ENCODE results near the gene EPHB1.

EPHB1 gene

DNA sequence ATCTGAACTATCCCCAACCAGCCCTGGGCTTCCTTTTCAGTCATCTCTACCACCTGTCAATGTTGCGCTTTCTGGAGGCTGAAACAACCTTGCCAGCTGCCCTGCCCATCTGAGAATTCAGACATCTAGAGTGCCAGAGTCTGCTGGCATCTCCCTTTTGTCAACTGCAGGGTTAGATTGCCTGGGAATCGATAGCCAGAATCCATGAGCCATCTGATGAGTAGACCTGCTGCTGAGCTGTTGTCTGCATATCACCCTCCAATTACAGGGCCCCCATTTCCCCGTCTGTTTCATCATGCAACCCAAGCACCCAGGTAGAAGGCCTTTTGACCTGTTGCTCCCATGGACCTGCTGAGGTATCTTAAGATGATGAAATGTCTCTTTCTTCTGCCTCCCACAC is 280.1 kb downstream of the EPHB1 start:
- H3K56ac ChIP-seq (ENCODE audit: low read length): no peak overlapping the region
- H3K4me3 ChIP-seq (ENCODE audit: low read length): no peak overlapping the region
- no peak overlapping the region for H2BK5ac ChIP-seq (ENCODE audit: low read length)
- H3K79me2 ChIP-seq (ENCODE audit: control insufficient read depth, insufficient read depth, low read length): no peaks in the 10 kb centered on the region
- H3K18ac ChIP-seq (ENCODE audit: low read length): no peak overlapping the region
- H3K27ac ChIP-seq (ENCODE audit: low read depth, low read length): no peak overlapping the region
- no CpG with 5 or more reads among the region's 3 CpGs for WGBS (ENCODE audit: extremely low coverage, insufficient coverage, low lambda C conversion rate)
- H3K4ac ChIP-seq (ENCODE audit: low read depth, low read length): no peak overlapping the region
- H2BK15ac ChIP-seq (replicated peaks; ENCODE audit: low read depth): no peak overlapping the region
- no peak overlapping the region for H4K5ac ChIP-seq (ENCODE audit: low read length)
- H3K36me3 ChIP-seq (ENCODE audit: control insufficient read depth, insufficient read depth, low read length): no peaks in the 10 kb centered on the region
- no peaks in the 10 kb centered on the region for H3K27me3 ChIP-seq (ENCODE audit: insufficient read depth, low read length, poor library complexity)
- no peak overlapping the region for H3K9ac ChIP-seq (ENCODE audit: low read length)
- H3K23ac ChIP-seq (ENCODE audit: low read length): no peak overlapping the region
- no peak overlapping the region for H4K8ac ChIP-seq (ENCODE audit: low read depth, low read length)
- H3K4me2 ChIP-seq (ENCODE audit: low read length): no peak overlapping the region
- H3K79me1 ChIP-seq (ENCODE audit: low read length): no peaks in the 10 kb centered on the region
- H2BK120ac ChIP-seq (ENCODE audit: low read depth, low read length): no peak overlapping the region
- no peak overlapping the region for H2AK5ac ChIP-seq (ENCODE audit: low read length)
- no peak for DNase-seq
- H3K4me1 ChIP-seq (ENCODE audit: control insufficient read depth, low read depth, low read length): no peaks in the 10 kb centered on the region

DNA sequence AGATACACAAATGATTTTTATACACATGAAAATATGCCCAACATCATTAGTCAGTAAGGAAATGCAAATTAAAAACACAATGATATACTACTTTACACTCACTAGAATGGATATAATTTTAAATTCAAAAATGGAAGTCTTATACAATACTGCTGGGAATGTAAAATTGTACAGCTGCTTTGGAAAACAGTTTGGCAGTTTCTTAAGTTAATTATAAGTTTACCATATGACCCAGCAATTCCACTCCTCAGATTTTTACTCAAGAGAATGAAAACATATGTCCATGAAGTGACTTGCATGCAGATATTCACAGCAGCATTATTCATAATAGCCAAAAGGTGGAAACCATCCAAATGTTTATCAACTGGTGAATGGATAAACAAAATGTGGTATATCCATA is 281.3 kb downstream of the EPHB1 start:
- Histone ChIP-seq H3K56ac (ENCODE audit: low read length) (no peak overlapping the region), H3K27me3 (ENCODE audit: insufficient read depth, low read length, poor library complexity) (no peaks in the 10 kb centered on the region), H2BK5ac (ENCODE audit: low read length) (no peak overlapping the region), H3K4me2 (ENCODE audit: low read length) (no peak overlapping the region), H2BK15ac (replicated peaks; ENCODE audit: low read depth) (no peak overlapping the region), H3K79me2 (ENCODE audit: control insufficient read depth, insufficient read depth, low read length) (no peaks in the 10 kb centered on the region), H4K8ac (ENCODE audit: low read depth, low read length) (no peak overlapping the region), H3K4me3 (ENCODE audit: low read length) (no peak overlapping the region), H2AK5ac (ENCODE audit: low read length) (no peak overlapping the region), H3K4ac (ENCODE audit: low read depth, low read length) (no peak overlapping the region), H3K4me1 (ENCODE audit: control insufficient read depth, low read depth, low read length) (no peaks in the 10 kb centered on the region), H3K79me1 (ENCODE audit: low read length) (no peaks in the 10 kb centered on the region), H3K9ac (ENCODE audit: low read length) (no peak overlapping the region), H3K18ac (ENCODE audit: low read length) (no peak overlapping the region), H3K36me3 (ENCODE audit: control insufficient read depth, insufficient read depth, low read length) (no peaks in the 10 kb centered on the region), H3K27ac (ENCODE audit: low read depth, low read length) (no peak overlapping the region), H3K23ac (ENCODE audit: low read length) (no peak overlapping the region), H2BK120ac (ENCODE audit: low read depth, low read length) (no peak overlapping the region), H4K5ac (ENCODE audit: low read length) (no peak overlapping the region)
- DNase-seq: no peak

DNA sequence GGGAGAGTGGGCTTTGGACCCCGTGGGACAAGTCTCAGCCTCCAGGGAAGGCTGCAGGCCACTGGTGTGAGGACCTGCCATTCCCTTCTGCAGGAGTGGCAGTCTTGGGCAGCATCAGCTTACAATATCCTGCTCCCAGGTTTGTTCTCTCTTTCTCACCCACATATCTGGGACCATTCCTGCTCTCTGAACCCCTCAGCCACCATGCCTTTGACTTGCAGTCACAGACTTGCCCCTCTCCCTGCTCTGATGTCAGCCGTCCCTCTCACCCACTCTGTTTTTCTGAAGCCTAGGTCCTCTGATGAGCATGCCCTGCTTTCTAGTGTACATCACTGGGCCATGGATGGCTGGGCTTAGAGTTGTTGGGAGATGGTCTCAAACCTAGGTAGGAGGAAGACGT is 282.1 kb downstream of the EPHB1 start:
- no peak overlapping the region for H2BK5ac ChIP-seq (ENCODE audit: low read length)
- no peak overlapping the region for H3K27ac ChIP-seq (ENCODE audit: low read depth, low read length)
- no peak overlapping the region for H3K4me3 ChIP-seq (ENCODE audit: low read length)
- no peaks in the 10 kb centered on the region for H3K79me2 ChIP-seq (ENCODE audit: control insufficient read depth, insufficient read depth, low read length)
- no peaks in the 10 kb centered on the region for H3K36me3 ChIP-seq (ENCODE audit: control insufficient read depth, insufficient read depth, low read length)
- H2BK15ac ChIP-seq (replicated peaks; ENCODE audit: low read depth): no peak overlapping the region
- WGBS (ENCODE audit: extremely low coverage, insufficient coverage, low lambda C conversion rate): no CpG with 5 or more reads among the region's 3 CpGs
- H3K9ac ChIP-seq (ENCODE audit: low read length): no peak overlapping the region
- no peak overlapping the region for H3K56ac ChIP-seq (ENCODE audit: low read length)
- no peaks in the 10 kb centered on the region for H3K4me1 ChIP-seq (ENCODE audit: control insufficient read depth, low read depth, low read length)
- no peak overlapping the region for H3K18ac ChIP-seq (ENCODE audit: low read length)
- H3K4me2 ChIP-seq (ENCODE audit: low read length): no peak overlapping the region
- H3K27me3 ChIP-seq (ENCODE audit: insufficient read depth, low read length, poor library complexity): no peaks in the 10 kb centered on the region
- H2BK120ac ChIP-seq (ENCODE audit: low read depth, low read length): no peak overlapping the region
- no peak overlapping the region for H4K8ac ChIP-seq (ENCODE audit: low read depth, low read length)
- DNase-seq: no peak
- no peak overlapping the region for H3K23ac ChIP-seq (ENCODE audit: low read length)
- no peak overlapping the region for H4K5ac ChIP-seq (ENCODE audit: low read length)
- no peaks in the 10 kb centered on the region for H3K79me1 ChIP-seq (ENCODE audit: low read length)
- no peak overlapping the region for H3K4ac ChIP-seq (ENCODE audit: low read depth, low read length)
- H2AK5ac ChIP-seq (ENCODE audit: low read length): no peak overlapping the region

DNA sequence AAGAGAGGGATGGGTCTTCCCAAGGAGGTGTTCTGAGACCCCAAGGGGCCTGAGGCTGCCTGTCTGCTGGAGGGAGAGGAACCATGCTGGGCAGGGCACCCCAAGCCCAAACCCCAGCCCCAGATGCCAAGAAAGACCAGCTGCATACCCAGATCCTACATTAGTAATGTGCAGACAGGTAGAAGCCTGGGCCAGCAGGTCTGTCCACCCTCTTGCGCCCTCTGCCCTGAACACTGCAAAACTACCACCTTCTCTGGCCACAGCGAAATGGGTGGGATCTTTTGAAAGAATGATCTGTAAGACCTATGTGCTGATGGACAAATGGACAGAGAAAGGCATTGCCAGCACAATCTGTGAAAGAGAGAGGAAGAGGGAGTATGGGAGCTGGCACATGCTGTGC is 283.2 kb downstream of the EPHB1 start:
- H3K9ac ChIP-seq (ENCODE audit: low read length): no peak overlapping the region
- no peak overlapping the region for H2BK5ac ChIP-seq (ENCODE audit: low read length)
- no peaks in the 10 kb centered on the region for H3K36me3 ChIP-seq (ENCODE audit: control insufficient read depth, insufficient read depth, low read length)
- H2BK15ac ChIP-seq (replicated peaks; ENCODE audit: low read depth): no peak overlapping the region
- no peak overlapping the region for H3K23ac ChIP-seq (ENCODE audit: low read length)
- H3K56ac ChIP-seq (ENCODE audit: low read length): no peak overlapping the region
- H3K4me3 ChIP-seq (ENCODE audit: low read length): no peak overlapping the region
- WGBS (ENCODE audit: extremely low coverage, insufficient coverage, low lambda C conversion rate): no CpG with 5 or more reads among the region's 2 CpGs
- H4K8ac ChIP-seq (ENCODE audit: low read depth, low read length): no peak overlapping the region
- H3K18ac ChIP-seq (ENCODE audit: low read length): no peak overlapping the region
- H3K4me1 ChIP-seq (ENCODE audit: control insufficient read depth, low read depth, low read length): no peaks in the 10 kb centered on the region
- no peak overlapping the region for H2AK5ac ChIP-seq (ENCODE audit: low read length)
- H4K5ac ChIP-seq (ENCODE audit: low read length): no peak overlapping the region
- H3K27ac ChIP-seq (ENCODE audit: low read depth, low read length): no peak overlapping the region
- H3K27me3 ChIP-seq (ENCODE audit: insufficient read depth, low read length, poor library complexity): no peaks in the 10 kb centered on the region
- H2BK120ac ChIP-seq (ENCODE audit: low read depth, low read length): no peak overlapping the region
- DNase-seq: peak; percentile 19
- H3K79me2 ChIP-seq (ENCODE audit: control insufficient read depth, insufficient read depth, low read length): no peaks in the 10 kb centered on the region
- no peak overlapping the region for H3K4ac ChIP-seq (ENCODE audit: low read depth, low read length)
- H3K79me1 ChIP-seq (ENCODE audit: low read length): no peaks in the 10 kb centered on the region
- no peak overlapping the region for H3K4me2 ChIP-seq (ENCODE audit: low read length)

DNA sequence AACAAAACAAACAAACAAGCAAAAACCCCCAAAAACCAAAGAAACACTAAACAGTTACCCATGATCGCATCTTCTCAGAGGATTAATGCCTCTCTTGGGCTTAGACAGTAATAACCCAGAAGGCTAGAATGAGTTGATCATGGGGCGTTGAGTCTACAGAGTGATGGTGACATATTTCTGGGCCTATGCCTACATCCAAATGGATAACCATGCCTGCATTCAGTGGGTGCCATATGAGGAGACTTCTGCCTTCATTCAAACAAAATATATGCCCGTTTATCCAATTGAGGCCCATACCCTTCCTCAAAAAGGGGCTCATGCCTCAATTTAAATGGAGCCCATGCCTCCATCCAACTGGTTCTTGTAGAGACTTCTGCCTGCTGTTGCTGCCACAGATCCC is 284.0 kb downstream of the EPHB1 start:
- H3K18ac ChIP-seq (ENCODE audit: low read length): no peak overlapping the region
- no peaks in the 10 kb centered on the region for H3K79me1 ChIP-seq (ENCODE audit: low read length)
- no peaks in the 10 kb centered on the region for H3K79me2 ChIP-seq (ENCODE audit: control insufficient read depth, insufficient read depth, low read length)
- no peak for DNase-seq
- no CpG with 5 or more reads among the region's 3 CpGs for WGBS (ENCODE audit: extremely low coverage, insufficient coverage, low lambda C conversion rate)
- no peak overlapping the region for H3K56ac ChIP-seq (ENCODE audit: low read length)
- H2BK120ac ChIP-seq (ENCODE audit: low read depth, low read length): no peak overlapping the region
- no peaks in the 10 kb centered on the region for H3K4me1 ChIP-seq (ENCODE audit: control insufficient read depth, low read depth, low read length)
- no peak overlapping the region for H3K9ac ChIP-seq (ENCODE audit: low read length)
- no peak overlapping the region for H3K4ac ChIP-seq (ENCODE audit: low read depth, low read length)
- no peak overlapping the region for H3K4me3 ChIP-seq (ENCODE audit: low read length)
- H3K36me3 ChIP-seq (ENCODE audit: control insufficient read depth, insufficient read depth, low read length): no peaks in the 10 kb centered on the region
- H2AK5ac ChIP-seq (ENCODE audit: low read length): no peak overlapping the region
- H3K23ac ChIP-seq (ENCODE audit: low read length): no peak overlapping the region
- H3K4me2 ChIP-seq (ENCODE audit: low read length): no peak overlapping the region
- H2BK5ac ChIP-seq (ENCODE audit: low read length): no peak overlapping the region
- H4K8ac ChIP-seq (ENCODE audit: low read depth, low read length): no peak overlapping the region
- no peak overlapping the region for H3K27ac ChIP-seq (ENCODE audit: low read depth, low read length)
- no peak overlapping the region for H4K5ac ChIP-seq (ENCODE audit: low read length)
- no peaks in the 10 kb centered on the region for H3K27me3 ChIP-seq (ENCODE audit: insufficient read depth, low read length, poor library complexity)
- H2BK15ac ChIP-seq (replicated peaks; ENCODE audit: low read depth): no peak overlapping the region

DNA sequence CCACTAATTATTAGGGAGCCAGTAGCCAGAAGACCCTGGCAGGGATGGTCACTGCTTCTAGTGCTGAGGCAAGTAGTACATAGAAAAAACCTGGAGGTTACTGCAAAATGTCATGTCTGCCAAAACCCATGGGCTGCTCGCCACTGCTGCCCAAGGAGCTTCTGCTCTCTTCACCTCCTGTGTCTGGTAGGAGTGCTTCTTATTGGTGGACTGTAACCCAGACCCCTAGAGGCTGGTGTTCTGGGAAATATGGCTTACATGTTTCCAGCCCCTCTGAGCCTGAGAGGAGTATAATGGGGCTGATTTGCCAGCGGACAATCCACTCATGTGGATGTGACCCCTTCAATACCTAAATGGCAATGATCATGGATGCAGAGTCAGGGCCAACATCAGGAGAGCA is 286.4 kb downstream of the EPHB1 start:
- Histone ChIP-seq H2BK15ac (replicated peaks; ENCODE audit: low read depth) (no peak overlapping the region), H3K36me3 (ENCODE audit: control insufficient read depth, insufficient read depth, low read length) (no peaks in the 10 kb centered on the region), H3K4me3 (ENCODE audit: low read length) (no peak overlapping the region), H3K4me1 (ENCODE audit: control insufficient read depth, low read depth, low read length) (no peaks in the 10 kb centered on the region), H3K18ac (ENCODE audit: low read length) (no peak overlapping the region), H4K5ac (ENCODE audit: low read length) (no peak overlapping the region), H3K27me3 (ENCODE audit: insufficient read depth, low read length, poor library complexity) (no peaks in the 10 kb centered on the region), H3K79me2 (ENCODE audit: control insufficient read depth, insufficient read depth, low read length) (no peaks in the 10 kb centered on the region), H2BK120ac (ENCODE audit: low read depth, low read length) (no peak overlapping the region), H3K23ac (ENCODE audit: low read length) (no peak overlapping the region), H3K56ac (ENCODE audit: low read length) (no peak overlapping the region), H4K8ac (ENCODE audit: low read depth, low read length) (no peak overlapping the region), H3K79me1 (ENCODE audit: low read length) (no peaks in the 10 kb centered on the region), H2BK5ac (ENCODE audit: low read length) (no peak overlapping the region), H2AK5ac (ENCODE audit: low read length) (no peak overlapping the region), H3K4ac (ENCODE audit: low read depth, low read length) (no peak overlapping the region), H3K9ac (ENCODE audit: low read length) (no peak overlapping the region), H3K27ac (ENCODE audit: low read depth, low read length) (no peak overlapping the region), H3K4me2 (ENCODE audit: low read length) (no peak overlapping the region)
- WGBS (ENCODE audit: extremely low coverage, insufficient coverage, low lambda C conversion rate): no CpG with 5 or more reads among the region's 2 CpGs
- no peak for DNase-seq

Measured in mesendoderm (in vitro differentiated cells).